GM23338 (cell line): ENCODE results near the gene TMBIM6. TPM values are rescaled to one million over a fixed set of nuclear protein-coding genes. Genes with fewer than 3 reads are reported as not detected.
"Not testable (repeated sequence)": the region's sequence is repeated elsewhere in the genome, so short reads cannot be mapped to it uniquely, and the experiment has no call there.

ENCODE experiments used
- ATAC-seq: fragments of 200-7000 bp; cut with Tn5 transposase; 3 replicates; pipeline ENCODE4 v1.9.1; 2020
- DNase-seq: peaks from one replicate; pipeline ENCODE4 v3.0.0-alpha.2; 2015; ENCODE audit warnings: low spot score
- H2AFZ ChIP-seq: fragments of 200-600 bp; sonication (generic); 2 replicates; pipeline ENCODE4 v1.8.0; 2016; ENCODE audit warnings: antibody characterized with exemption, mild to moderate bottlenecking, moderate library complexity
- H3F3A ChIP-seq: fragments of 200-600 bp; sonication (generic); replicated peaks from 2 replicates; pipeline ENCODE4 v1.8.0; 2017; ENCODE audit warnings: antibody characterized with exemption, mixed run types, low read depth
- H3K27ac ChIP-seq: fragments of 200-600 bp; sonication (generic); 2 replicates; pipeline ENCODE4 v1.6.1; 2016; ENCODE audit warnings: low read depth
- H3K27me3 ChIP-seq: fragments of 200-600 bp; sonication (generic); 2 replicates; pipeline ENCODE4 v1.8.0; 2016; ENCODE audit warnings: mild to moderate bottlenecking, mixed run types, moderate library complexity; ENCODE audit not compliant: insufficient read depth
- H3K36me3 ChIP-seq: fragments of 200-600 bp; sonication (generic); 2 replicates; pipeline ENCODE4 v1.8.0; 2016; ENCODE audit warnings: mild to moderate bottlenecking; ENCODE audit not compliant: insufficient read depth
- H3K4me1 ChIP-seq: fragments of 200-600 bp; sonication (generic); 2 replicates; pipeline ENCODE4 v1.8.0; 2016; ENCODE audit warnings: mild to moderate bottlenecking, moderate library complexity; ENCODE audit not compliant: insufficient read depth
- H3K4me2 ChIP-seq: fragments of 200-600 bp; sonication (generic); 2 replicates; pipeline ENCODE4 v1.7.1; 2017; ENCODE audit warnings: mixed run types
- H3K4me3 ChIP-seq: fragments of 200-600 bp; sonication (generic); 2 replicates; pipeline ENCODE4 v1.6.1; 2016; ENCODE audit warnings: mixed run types
- H3K79me2 ChIP-seq: fragments of 200-600 bp; sonication (generic); replicated peaks from 2 replicates; pipeline ENCODE4 v1.8.0; 2017; ENCODE audit warnings: mild to moderate bottlenecking; ENCODE audit not compliant: insufficient read depth
- H3K9me2 ChIP-seq: fragments of 200-600 bp; sonication (generic); 2 replicates; pipeline ENCODE4 v1.8.0; 2017; ENCODE audit not compliant: insufficient read depth
- H4K20me1 ChIP-seq: fragments of 200-600 bp; sonication (generic); replicated peaks from 2 replicates; pipeline ENCODE4 v1.8.0; 2017; ENCODE audit warnings: mild to moderate bottlenecking; ENCODE audit not compliant: insufficient read depth
- H3K27ac Mint-ChIP-seq: 2 replicates; pipeline ENCODE4 v1.8.0; 2020; ENCODE audit warnings: inconsistent platforms, mild to moderate bottlenecking, moderate library complexity, mixed read lengths
- H3K27me3 Mint-ChIP-seq: 3 replicates; pipeline ENCODE4 v1.8.0; 2022; ENCODE audit warnings: low read depth, mild to moderate bottlenecking, moderate library complexity, mixed read lengths, inconsistent platforms; ENCODE audit not compliant: insufficient read depth, poor library complexity
- H3K36me3 Mint-ChIP-seq: 3 replicates; pipeline ENCODE4 v1.8.0; 2021; ENCODE audit warnings: low read depth, mild to moderate bottlenecking, inconsistent platforms, moderate library complexity, mixed read lengths
- H3K4me1 Mint-ChIP-seq: 3 replicates; pipeline ENCODE4 v1.8.0; 2020; ENCODE audit warnings: mild to moderate bottlenecking, inconsistent platforms, mixed read lengths
- H3K4me3 Mint-ChIP-seq: 3 replicates; pipeline ENCODE4 v1.8.0; 2021; ENCODE audit warnings: moderate library complexity, mild to moderate bottlenecking, inconsistent platforms, mixed read lengths
- H3K9me3 Mint-ChIP-seq: 3 replicates; pipeline ENCODE4 v1.8.0; 2020; ENCODE audit warnings: moderate library complexity, mild to moderate bottlenecking, inconsistent platforms, mixed read lengths
- JUNB ChIP-seq: IDR thresholded peaks from one replicate; pipeline ENCODE4 v1.6.1; 2016; ENCODE audit warnings: antibody characterized with exemption; ENCODE audit not compliant: unreplicated experiment
- NANOG ChIP-seq: IDR thresholded peaks from 2 replicates; pipeline ENCODE4 v1.6.1; 2016; ENCODE audit warnings: antibody characterized with exemption, borderline replicate concordance
- POLR2AphosphoS5 ChIP-seq: IDR thresholded peaks from 2 replicates; pipeline ENCODE4 v1.6.1; 2016; ENCODE audit warnings: antibody characterized with exemption, low read depth
- REST ChIP-seq: IDR thresholded peaks from one replicate; pipeline ENCODE4 v1.6.1; 2018; ENCODE audit warnings: antibody characterized with exemption; ENCODE audit not compliant: unreplicated experiment
- STAT1 ChIP-seq: IDR thresholded peaks from one replicate; pipeline ENCODE4 v1.6.1; 2016; ENCODE audit warnings: antibody characterized with exemption; ENCODE audit not compliant: unreplicated experiment
- polyA plus RNA-seq: library from polyadenylated mRNA; unstranded; fragments of >200 nt; fragmentation: Nextera tagmentation; extraction: Ambion mirVana; gene quantifications from 2 replicates; pipeline ENCODE4 v1.2.1, GENCODE V29; 2016
- total RNA-seq: library from RNA; depleted of rRNA; stranded (reverse); fragments of >200 nt; shearing (Covaris generic); gene quantifications from 2 replicates; pipeline ENCODE4 v1.2.3, GENCODE V29; 2014
- TF ChIP-seq, protein P1 (sequence below): IDR thresholded peaks from 2 replicates; pipeline ENCODE4 v1.6.1; 2016; ENCODE audit warnings: antibody characterized with exemption
- TF ChIP-seq, protein P2 (sequence below): fragments of 250-450 bp; sonication (Bioruptor Pico); IDR thresholded peaks from 2 replicates; pipeline ENCODE4 v1.5.0; 2020; ENCODE audit warnings: mild to moderate bottlenecking, moderate library complexity
- TF ChIP-seq, protein P3 (sequence below), 2 experiments: fragments of 200-600 bp in 1 of 2; sonication (generic) in 1 of 2; conservative IDR thresholded peaks; 2 replicates each; pipeline versions ENCODE4 v1.5.1 to v1.6.1; 2016 to 2017; ENCODE audit warnings: antibody characterized with exemption in 2 of 2, low read depth in 2 of 2, mild to moderate bottlenecking in 2 of 2, moderate library complexity in 1 of 2

The TMBIM6 gene
- total and polyA plus RNA-seq, 2 experiments from 2014 or later = 245 to 349 TPM

DNA sequence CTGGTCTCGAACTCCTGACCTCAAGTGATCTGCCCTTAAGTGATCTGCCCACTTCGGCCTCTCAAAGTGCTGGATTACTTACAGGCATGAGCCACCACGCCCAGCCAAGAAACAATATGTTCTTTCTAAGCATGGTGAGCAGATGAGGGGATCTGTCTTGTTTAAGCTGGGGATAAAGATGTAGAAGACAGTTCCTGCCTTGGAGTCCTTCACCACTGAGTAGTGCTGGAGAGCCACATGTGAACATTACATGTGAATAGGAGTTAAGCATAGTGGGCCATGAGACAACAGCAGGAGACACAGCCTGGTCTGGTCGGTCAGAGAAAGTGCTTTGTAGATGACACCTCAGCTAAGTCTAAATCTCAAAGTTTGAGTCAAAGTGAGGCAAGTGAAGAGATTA lies 26.0 kb downstream of the TMBIM6 start:
- Histone ChIP-seq H4K20me1 (peaks cover 11% of the 10 kb centered on the region), H3F3A (peaks cover 4% of the 10 kb centered on the region; the same call in 1 of the 2 replicates), H3K4me3 (no peak overlapping the region), H3K9me2 (no peaks in the 10 kb centered on the region), H3K4me1 (no peaks in the 10 kb centered on the region), H3K4me2 (no peak overlapping the region), H2AFZ (no peak overlapping the region), H3K27me3 (no peaks in the 10 kb centered on the region), H3K79me2 (no peaks in the 10 kb centered on the region), H3K27ac (no peak overlapping the region), H3K36me3 (peaks cover 22% of the 10 kb centered on the region)
- TF ChIP-seq JUNB = no peak
- TF ChIP-seq NANOG = no peak
- TF ChIP-seq, protein P1, sequence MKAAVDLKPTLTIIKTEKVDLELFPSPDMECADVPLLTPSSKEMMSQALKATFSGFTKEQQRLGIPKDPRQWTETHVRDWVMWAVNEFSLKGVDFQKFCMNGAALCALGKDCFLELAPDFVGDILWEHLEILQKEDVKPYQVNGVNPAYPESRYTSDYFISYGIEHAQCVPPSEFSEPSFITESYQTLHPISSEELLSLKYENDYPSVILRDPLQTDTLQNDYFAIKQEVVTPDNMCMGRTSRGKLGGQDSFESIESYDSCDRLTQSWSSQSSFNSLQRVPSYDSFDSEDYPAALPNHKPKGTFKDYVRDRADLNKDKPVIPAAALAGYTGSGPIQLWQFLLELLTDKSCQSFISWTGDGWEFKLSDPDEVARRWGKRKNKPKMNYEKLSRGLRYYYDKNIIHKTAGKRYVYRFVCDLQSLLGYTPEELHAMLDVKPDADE = no peak
- TF ChIP-seq, protein P2, sequence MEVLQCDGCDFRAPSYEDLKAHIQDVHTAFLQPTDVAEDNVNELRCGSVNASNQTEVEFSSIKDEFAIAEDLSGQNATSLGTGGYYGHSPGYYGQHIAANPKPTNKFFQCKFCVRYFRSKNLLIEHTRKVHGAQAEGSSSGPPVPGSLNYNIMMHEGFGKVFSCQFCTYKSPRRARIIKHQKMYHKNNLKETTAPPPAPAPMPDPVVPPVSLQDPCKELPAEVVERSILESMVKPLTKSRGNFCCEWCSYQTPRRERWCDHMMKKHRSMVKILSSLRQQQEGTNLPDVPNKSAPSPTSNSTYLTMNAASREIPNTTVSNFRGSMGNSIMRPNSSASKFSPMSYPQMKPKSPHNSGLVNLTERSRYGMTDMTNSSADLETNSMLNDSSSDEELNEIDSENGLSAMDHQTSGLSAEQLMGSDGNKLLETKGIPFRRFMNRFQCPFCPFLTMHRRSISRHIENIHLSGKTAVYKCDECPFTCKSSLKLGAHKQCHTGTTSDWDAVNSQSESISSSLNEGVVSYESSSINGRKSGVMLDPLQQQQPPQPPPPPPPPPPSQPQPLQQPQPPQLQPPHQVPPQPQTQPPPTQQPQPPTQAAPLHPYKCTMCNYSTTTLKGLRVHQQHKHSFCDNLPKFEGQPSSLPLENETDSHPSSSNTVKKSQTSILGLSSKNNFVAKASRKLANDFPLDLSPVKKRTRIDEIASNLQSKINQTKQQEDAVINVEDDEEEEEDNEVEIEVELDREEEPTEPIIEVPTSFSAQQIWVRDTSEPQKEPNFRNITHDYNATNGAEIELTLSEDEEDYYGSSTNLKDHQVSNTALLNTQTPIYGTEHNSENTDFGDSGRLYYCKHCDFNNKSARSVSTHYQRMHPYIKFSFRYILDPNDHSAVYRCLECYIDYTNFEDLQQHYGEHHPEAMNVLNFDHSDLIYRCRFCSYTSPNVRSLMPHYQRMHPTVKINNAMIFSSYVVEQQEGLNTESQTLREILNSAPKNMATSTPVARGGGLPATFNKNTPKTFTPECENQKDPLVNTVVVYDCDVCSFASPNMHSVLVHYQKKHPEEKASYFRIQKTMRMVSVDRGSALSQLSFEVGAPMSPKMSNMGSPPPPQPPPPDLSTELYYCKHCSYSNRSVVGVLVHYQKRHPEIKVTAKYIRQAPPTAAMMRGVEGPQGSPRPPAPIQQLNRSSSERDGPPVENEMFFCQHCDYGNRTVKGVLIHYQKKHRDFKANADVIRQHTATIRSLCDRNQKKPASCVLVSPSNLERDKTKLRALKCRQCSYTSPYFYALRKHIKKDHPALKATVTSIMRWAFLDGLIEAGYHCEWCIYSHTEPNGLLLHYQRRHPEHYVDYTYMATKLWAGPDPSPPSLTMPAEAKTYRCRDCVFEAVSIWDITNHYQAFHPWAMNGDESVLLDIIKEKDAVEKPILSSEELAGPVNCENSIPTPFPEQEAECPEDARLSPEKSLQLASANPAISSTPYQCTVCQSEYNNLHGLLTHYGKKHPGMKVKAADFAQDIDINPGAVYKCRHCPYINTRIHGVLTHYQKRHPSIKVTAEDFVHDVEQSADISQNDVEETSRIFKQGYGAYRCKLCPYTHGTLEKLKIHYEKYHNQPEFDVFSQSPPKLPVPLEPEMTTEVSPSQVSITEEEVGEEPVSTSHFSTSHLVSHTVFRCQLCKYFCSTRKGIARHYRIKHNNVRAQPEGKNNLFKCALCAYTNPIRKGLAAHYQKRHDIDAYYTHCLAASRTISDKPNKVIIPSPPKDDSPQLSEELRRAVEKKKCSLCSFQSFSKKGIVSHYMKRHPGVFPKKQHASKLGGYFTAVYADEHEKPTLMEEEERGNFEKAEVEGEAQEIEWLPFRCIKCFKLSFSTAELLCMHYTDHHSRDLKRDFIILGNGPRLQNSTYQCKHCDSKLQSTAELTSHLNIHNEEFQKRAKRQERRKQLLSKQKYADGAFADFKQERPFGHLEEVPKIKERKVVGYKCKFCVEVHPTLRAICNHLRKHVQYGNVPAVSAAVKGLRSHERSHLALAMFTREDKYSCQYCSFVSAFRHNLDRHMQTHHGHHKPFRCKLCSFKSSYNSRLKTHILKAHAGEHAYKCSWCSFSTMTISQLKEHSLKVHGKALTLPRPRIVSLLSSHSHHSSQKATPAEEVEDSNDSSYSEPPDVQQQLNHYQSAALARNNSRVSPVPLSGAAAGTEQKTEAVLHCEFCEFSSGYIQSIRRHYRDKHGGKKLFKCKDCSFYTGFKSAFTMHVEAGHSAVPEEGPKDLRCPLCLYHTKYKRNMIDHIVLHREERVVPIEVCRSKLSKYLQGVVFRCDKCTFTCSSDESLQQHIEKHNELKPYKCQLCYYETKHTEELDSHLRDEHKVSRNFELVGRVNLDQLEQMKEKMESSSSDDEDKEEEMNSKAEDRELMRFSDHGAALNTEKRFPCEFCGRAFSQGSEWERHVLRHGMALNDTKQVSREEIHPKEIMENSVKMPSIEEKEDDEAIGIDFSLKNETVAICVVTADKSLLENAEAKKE (CRISPR knock-in tag) = peak; percentile 72; the same call in 1 of the 2 replicates
- no peak for TF ChIP-seq REST
- no peak for TF ChIP-seq POLR2AphosphoS5
- no peak for TF ChIP-seq STAT1
- TF ChIP-seq, protein P3, sequence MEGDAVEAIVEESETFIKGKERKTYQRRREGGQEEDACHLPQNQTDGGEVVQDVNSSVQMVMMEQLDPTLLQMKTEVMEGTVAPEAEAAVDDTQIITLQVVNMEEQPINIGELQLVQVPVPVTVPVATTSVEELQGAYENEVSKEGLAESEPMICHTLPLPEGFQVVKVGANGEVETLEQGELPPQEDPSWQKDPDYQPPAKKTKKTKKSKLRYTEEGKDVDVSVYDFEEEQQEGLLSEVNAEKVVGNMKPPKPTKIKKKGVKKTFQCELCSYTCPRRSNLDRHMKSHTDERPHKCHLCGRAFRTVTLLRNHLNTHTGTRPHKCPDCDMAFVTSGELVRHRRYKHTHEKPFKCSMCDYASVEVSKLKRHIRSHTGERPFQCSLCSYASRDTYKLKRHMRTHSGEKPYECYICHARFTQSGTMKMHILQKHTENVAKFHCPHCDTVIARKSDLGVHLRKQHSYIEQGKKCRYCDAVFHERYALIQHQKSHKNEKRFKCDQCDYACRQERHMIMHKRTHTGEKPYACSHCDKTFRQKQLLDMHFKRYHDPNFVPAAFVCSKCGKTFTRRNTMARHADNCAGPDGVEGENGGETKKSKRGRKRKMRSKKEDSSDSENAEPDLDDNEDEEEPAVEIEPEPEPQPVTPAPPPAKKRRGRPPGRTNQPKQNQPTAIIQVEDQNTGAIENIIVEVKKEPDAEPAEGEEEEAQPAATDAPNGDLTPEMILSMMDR (conservative IDR thresholded peaks at IDR 0.05; ENCODE audit: low read depth in 2 of 2) = no peak
- H3K27ac Mint-ChIP-seq = peak overlapping the region; percentile 6; the same call in 1 of the 2 replicates
- ATAC-seq (peak; percentile 52), DNase-seq (no peak)
- H3K27me3 Mint-ChIP-seq = peaks cover 6% of the 10 kb centered on the region
- H3K9me3 Mint-ChIP-seq = no peaks in the 10 kb centered on the region
- no peak overlapping the region for H3K4me3 Mint-ChIP-seq
- peaks cover 11% of the 10 kb centered on the region; the same call in 2 of the 3 replicates for H3K4me1 Mint-ChIP-seq
- peaks cover 29% of the 10 kb centered on the region for H3K36me3 Mint-ChIP-seq

DNA sequence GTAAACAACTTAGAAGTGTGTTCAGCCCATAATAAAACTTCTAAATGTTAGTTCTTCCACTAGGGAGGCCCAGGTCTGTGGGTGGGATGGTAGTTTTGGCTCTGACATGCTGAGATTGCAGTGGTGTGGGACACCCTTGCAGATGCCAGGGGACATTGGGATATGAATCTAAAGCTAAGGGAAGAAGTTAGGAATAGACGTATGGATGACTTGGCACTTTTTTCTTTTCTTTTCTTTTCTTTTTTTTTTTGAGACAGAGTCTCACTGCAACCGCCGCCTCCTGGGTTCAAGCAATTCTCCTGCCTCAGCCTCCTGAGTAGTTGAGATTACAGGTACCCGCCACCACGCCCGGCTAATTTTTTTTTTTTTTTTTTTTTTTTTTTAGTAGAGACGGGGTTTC lies 31.7 kb downstream of the TMBIM6 start:
- H3K4me1 ChIP-seq, H3K4me3 Mint-ChIP-seq, H2AFZ ChIP-seq, H3F3A ChIP-seq, DNase-seq, H3K9me2 ChIP-seq, ATAC-seq, H3K36me3 Mint-ChIP-seq, H3K36me3 ChIP-seq, H3K79me2 ChIP-seq, H3K4me2 ChIP-seq, H4K20me1 ChIP-seq, H3K27me3 ChIP-seq, H3K4me1 Mint-ChIP-seq, H3K9me3 Mint-ChIP-seq, H3K4me3 ChIP-seq, H3K27ac ChIP-seq: not testable (repeated sequence)
- peak overlapping the region; percentile 82; the same call in 1 of the 2 replicates for H3K27ac Mint-ChIP-seq
- peaks cover 15% of the 10 kb centered on the region for H3K27me3 Mint-ChIP-seq
